GM23338 (cell line): ENCODE measurements around the gene DIAPH3. TPM values are rescaled to one million over a fixed set of nuclear protein-coding genes. Genes with fewer than 3 reads are reported as not detected.

ENCODE experiments used
- ATAC-seq: fragments of 200-7000 bp; cut with Tn5 transposase; 3 replicates; pipeline ENCODE4 v1.9.1; 2020
- DNase-seq: peaks from one replicate; pipeline ENCODE4 v3.0.0-alpha.2; 2015; ENCODE audit warnings: low spot score
- H2AFZ ChIP-seq: fragments of 200-600 bp; sonication (generic); 2 replicates; pipeline ENCODE4 v1.8.0; 2016; ENCODE audit warnings: antibody characterized with exemption, mild to moderate bottlenecking, moderate library complexity
- H3F3A ChIP-seq: fragments of 200-600 bp; sonication (generic); replicated peaks from 2 replicates; pipeline ENCODE4 v1.8.0; 2017; ENCODE audit warnings: antibody characterized with exemption, mixed run types, low read depth
- H3K27ac ChIP-seq: fragments of 200-600 bp; sonication (generic); 2 replicates; pipeline ENCODE4 v1.6.1; 2016; ENCODE audit warnings: low read depth
- H3K27me3 ChIP-seq: fragments of 200-600 bp; sonication (generic); 2 replicates; pipeline ENCODE4 v1.8.0; 2016; ENCODE audit warnings: mild to moderate bottlenecking, mixed run types, moderate library complexity; ENCODE audit not compliant: insufficient read depth
- H3K36me3 ChIP-seq: fragments of 200-600 bp; sonication (generic); 2 replicates; pipeline ENCODE4 v1.8.0; 2016; ENCODE audit warnings: mild to moderate bottlenecking; ENCODE audit not compliant: insufficient read depth
- H3K4me1 ChIP-seq: fragments of 200-600 bp; sonication (generic); 2 replicates; pipeline ENCODE4 v1.8.0; 2016; ENCODE audit warnings: mild to moderate bottlenecking, moderate library complexity; ENCODE audit not compliant: insufficient read depth
- H3K4me2 ChIP-seq: fragments of 200-600 bp; sonication (generic); 2 replicates; pipeline ENCODE4 v1.7.1; 2017; ENCODE audit warnings: mixed run types
- H3K4me3 ChIP-seq: fragments of 200-600 bp; sonication (generic); 2 replicates; pipeline ENCODE4 v1.6.1; 2016; ENCODE audit warnings: mixed run types
- H3K79me2 ChIP-seq: fragments of 200-600 bp; sonication (generic); replicated peaks from 2 replicates; pipeline ENCODE4 v1.8.0; 2017; ENCODE audit warnings: mild to moderate bottlenecking; ENCODE audit not compliant: insufficient read depth
- H3K9me2 ChIP-seq: fragments of 200-600 bp; sonication (generic); 2 replicates; pipeline ENCODE4 v1.8.0; 2017; ENCODE audit not compliant: insufficient read depth
- H4K20me1 ChIP-seq: fragments of 200-600 bp; sonication (generic); replicated peaks from 2 replicates; pipeline ENCODE4 v1.8.0; 2017; ENCODE audit warnings: mild to moderate bottlenecking; ENCODE audit not compliant: insufficient read depth
- H3K27ac Mint-ChIP-seq: 2 replicates; pipeline ENCODE4 v1.8.0; 2020; ENCODE audit warnings: inconsistent platforms, mild to moderate bottlenecking, moderate library complexity, mixed read lengths
- H3K27me3 Mint-ChIP-seq: 3 replicates; pipeline ENCODE4 v1.8.0; 2022; ENCODE audit warnings: low read depth, mild to moderate bottlenecking, moderate library complexity, mixed read lengths, inconsistent platforms; ENCODE audit not compliant: insufficient read depth, poor library complexity
- H3K36me3 Mint-ChIP-seq: 3 replicates; pipeline ENCODE4 v1.8.0; 2021; ENCODE audit warnings: low read depth, mild to moderate bottlenecking, inconsistent platforms, moderate library complexity, mixed read lengths
- H3K4me1 Mint-ChIP-seq: 3 replicates; pipeline ENCODE4 v1.8.0; 2020; ENCODE audit warnings: mild to moderate bottlenecking, inconsistent platforms, mixed read lengths
- H3K4me3 Mint-ChIP-seq: 3 replicates; pipeline ENCODE4 v1.8.0; 2021; ENCODE audit warnings: moderate library complexity, mild to moderate bottlenecking, inconsistent platforms, mixed read lengths
- H3K9me3 Mint-ChIP-seq: 3 replicates; pipeline ENCODE4 v1.8.0; 2020; ENCODE audit warnings: moderate library complexity, mild to moderate bottlenecking, inconsistent platforms, mixed read lengths
- CREB1 ChIP-seq: fragments of 250-450 bp; sonication (Bioruptor Pico); IDR thresholded peaks from 2 replicates; pipeline ENCODE4 v1.5.0; 2020; ENCODE audit warnings: low read depth, mild to moderate bottlenecking, moderate library complexity
- EZH2 ChIP-seq: fragments of 200-600 bp; sonication (generic); IDR thresholded peaks from one replicate; pipeline ENCODE4 v1.8.0; 2017; ENCODE audit warnings: antibody characterized with exemption, mild to moderate bottlenecking, low read depth; ENCODE audit not compliant: unreplicated experiment
- REST ChIP-seq: IDR thresholded peaks from one replicate; pipeline ENCODE4 v1.6.1; 2018; ENCODE audit warnings: antibody characterized with exemption; ENCODE audit not compliant: unreplicated experiment
- STAT1 ChIP-seq: IDR thresholded peaks from one replicate; pipeline ENCODE4 v1.6.1; 2016; ENCODE audit warnings: antibody characterized with exemption; ENCODE audit not compliant: unreplicated experiment
- ZNF114 ChIP-seq: fragments of 250-450 bp; sonication (Bioruptor Pico); IDR thresholded peaks from 2 replicates; pipeline ENCODE4 v1.5.0; 2020; ENCODE audit warnings: mild to moderate bottlenecking, moderate library complexity
- ZNF462 ChIP-seq: fragments of 250-450 bp; sonication (Bioruptor Pico); IDR thresholded peaks from 2 replicates; pipeline ENCODE4 v1.5.0; 2020; ENCODE audit warnings: mild to moderate bottlenecking, moderate library complexity
- polyA plus RNA-seq: library from polyadenylated mRNA; unstranded; fragments of >200 nt; fragmentation: Nextera tagmentation; extraction: Ambion mirVana; gene quantifications from 2 replicates; pipeline ENCODE4 v1.2.1, GENCODE V29; 2016
- total RNA-seq: library from RNA; depleted of rRNA; stranded (reverse); fragments of >200 nt; shearing (Covaris generic); gene quantifications from 2 replicates; pipeline ENCODE4 v1.2.3, GENCODE V29; 2014

DIAPH3 gene
- total and polyA plus RNA-seq, 2 experiments from 2014 or later, result 23.4 to 30.2 TPM

- no peak for DNase-seq
- no peak overlapping the region for H3K4me3 ChIP-seq
- Mint-ChIP-seq H3K4me3 (no peak overlapping the region), H3K4me1 (no peaks in the 10 kb centered on the region; the same call in 2 of the 3 replicates), H3K27ac (no peak overlapping the region), H3K9me3 (no peaks in the 10 kb centered on the region), H3K36me3 (peaks cover 4% of the 10 kb centered on the region; the same call in 1 of the 3 replicates), H3K27me3 (peaks cover 2% of the 10 kb centered on the region)
- no peak overlapping the region for H3K4me2 ChIP-seq
- no peaks in the 10 kb centered on the region for H3K9me2 ChIP-seq
- peaks cover 40% of the 10 kb centered on the region for H3K79me2 ChIP-seq
- H2AFZ ChIP-seq, result no peak overlapping the region
- ATAC-seq, result no peak
- H3K36me3 ChIP-seq, result no peaks in the 10 kb centered on the region
- 0 out of 2 replicates have a peak, but pooled peaks cover 6% of the 10 kb centered on the region for H4K20me1 ChIP-seq
- no peak overlapping the region for H3K27ac ChIP-seq
- no peaks in the 10 kb centered on the region for H3K4me1 ChIP-seq
- H3F3A ChIP-seq, result no peaks in the 10 kb centered on the region
- TF ChIP-seq STAT1 (no peak), REST (no peak), ZNF462 (CRISPR knock-in tag) (no peak), ZNF114 (CRISPR knock-in tag) (no peak), EZH2 (no peak), CREB1 (CRISPR knock-in tag) (no peak)
- H3K27me3 ChIP-seq, result no peaks in the 10 kb centered on the region
These were observed 42.4 kb downstream of the DIAPH3 start for GRCh38 chr13:60121337-60121687.
